HL-60 (cell line): ENCODE data around the gene PNMA6A.

Experiments used
- DNase-seq, 2 experiments: peaks; one replicate each; pipeline ENCODE4 v3.0.0-alpha.2; 2010 to 2020; ENCODE audit warnings: low read depth in 1 of 2, low spot score in 1 of 2
- H3K27ac ChIP-seq: fragments of 250-450 bp; sonication (Bioruptor Pico); replicated peaks from 2 replicates; pipeline ENCODE4 v1.5.1; 2020; ENCODE audit warnings: mild to moderate bottlenecking, moderate library complexity
- H3K27me3 ChIP-seq: fragments of 250-450 bp; sonication (Bioruptor Pico); 2 replicates; pipeline ENCODE4 v1.5.1; 2021; ENCODE audit warnings: mild to moderate bottlenecking, moderate library complexity; ENCODE audit not compliant: insufficient read depth, poor library complexity, severe bottlenecking
- H3K4me3 ChIP-seq: replicated peaks from 2 replicates; pipeline ENCODE4 v1.5.1; 2011; ENCODE audit warnings: mild to moderate bottlenecking, control low read depth, low read length; ENCODE audit not compliant: insufficient read depth
- CTCF ChIP-seq: IDR thresholded peaks from one replicate; pipeline ENCODE4 v1.5.1; 2011; ENCODE audit warnings: low read length, control low read depth, inconsistent platforms; ENCODE audit not compliant: insufficient read depth
- GABPA ChIP-seq: IDR thresholded peaks from 2 replicates; pipeline ENCODE4 v1.6.1; 2012; ENCODE audit warnings: low read depth
- POLR2AphosphoS5 ChIP-seq: IDR thresholded peaks from 2 replicates; pipeline ENCODE4 v1.6.1; 2012; ENCODE audit warnings: low read depth
- REST ChIP-seq: IDR thresholded peaks from 2 replicates; pipeline ENCODE4 v1.6.1; 2012; ENCODE audit warnings: low read depth; ENCODE audit not compliant: insufficient replicate concordance
- SPI1 ChIP-seq: IDR thresholded peaks from 2 replicates; pipeline ENCODE4 v1.6.1; 2012; ENCODE audit warnings: low read depth, mild to moderate bottlenecking, borderline replicate concordance

PNMA6A gene

GRCh38 chrX:153055871-153056749 is 16.1 kb upstream of the PNMA6A start, which contains the start of gene PNMA3:
TSS of gene PNMA3 (plus strand) at chrX:153056470. CDS start at chrX:153057056, 586 bp downstream.
- TF ChIP-seq REST, result no peak
- no peak for TF ChIP-seq CTCF
- no peak for TF ChIP-seq POLR2AphosphoS5
- no peak for TF ChIP-seq GABPA
- no peak for TF ChIP-seq SPI1
- no peak within 1 kb of the TSS for H3K4me3 ChIP-seq
- DNase-seq, result no peak

GRCh38 chrX:153057281-153057680 is 15.0 kb upstream of the PNMA6A start:
- Histone ChIP-seq H3K27ac (no peak overlapping the region), H3K4me3 (no peak overlapping the region), H3K27me3 (no peaks in the 10 kb centered on the region)
- DNase-seq, result no peak
- TF ChIP-seq GABPA (no peak), SPI1 (no peak), CTCF (no peak), POLR2AphosphoS5 (no peak), REST (no peak)

More at GRCh38 chrX:153055871-153056749, 16.1 kb upstream of the PNMA6A start, which contains the start of gene PNMA3:
- Histone ChIP-seq H3K27ac (no peak within 1 kb of the TSS), H3K27me3 (no peaks in the 10 kb centered on the region)

GRCh38 chrX:153059191-153060094 is 12.8 kb upstream of the PNMA6A start:
- no peaks in the 10 kb centered on the region for H3K27me3 ChIP-seq
- no peak for DNase-seq
- H3K27ac ChIP-seq, result no peak overlapping the region
- TF ChIP-seq REST (no peak), GABPA (no peak), POLR2AphosphoS5 (no peak), SPI1 (no peak), CTCF (no peak)
- H3K4me3 ChIP-seq, result no peak overlapping the region
